GM18868 (cell line): Measurements from ENCODE around the gene IRX2.

ENCODE experiments used
- ATAC-seq: cut with Tn5 transposase; IDR thresholded peaks from one replicate; pipeline ENCODE4 v1.9.1; 2021; ENCODE audit warnings: mild to moderate bottlenecking, moderate library complexity; ENCODE audit not compliant: unreplicated experiment

Gene IRX2

DNA sequence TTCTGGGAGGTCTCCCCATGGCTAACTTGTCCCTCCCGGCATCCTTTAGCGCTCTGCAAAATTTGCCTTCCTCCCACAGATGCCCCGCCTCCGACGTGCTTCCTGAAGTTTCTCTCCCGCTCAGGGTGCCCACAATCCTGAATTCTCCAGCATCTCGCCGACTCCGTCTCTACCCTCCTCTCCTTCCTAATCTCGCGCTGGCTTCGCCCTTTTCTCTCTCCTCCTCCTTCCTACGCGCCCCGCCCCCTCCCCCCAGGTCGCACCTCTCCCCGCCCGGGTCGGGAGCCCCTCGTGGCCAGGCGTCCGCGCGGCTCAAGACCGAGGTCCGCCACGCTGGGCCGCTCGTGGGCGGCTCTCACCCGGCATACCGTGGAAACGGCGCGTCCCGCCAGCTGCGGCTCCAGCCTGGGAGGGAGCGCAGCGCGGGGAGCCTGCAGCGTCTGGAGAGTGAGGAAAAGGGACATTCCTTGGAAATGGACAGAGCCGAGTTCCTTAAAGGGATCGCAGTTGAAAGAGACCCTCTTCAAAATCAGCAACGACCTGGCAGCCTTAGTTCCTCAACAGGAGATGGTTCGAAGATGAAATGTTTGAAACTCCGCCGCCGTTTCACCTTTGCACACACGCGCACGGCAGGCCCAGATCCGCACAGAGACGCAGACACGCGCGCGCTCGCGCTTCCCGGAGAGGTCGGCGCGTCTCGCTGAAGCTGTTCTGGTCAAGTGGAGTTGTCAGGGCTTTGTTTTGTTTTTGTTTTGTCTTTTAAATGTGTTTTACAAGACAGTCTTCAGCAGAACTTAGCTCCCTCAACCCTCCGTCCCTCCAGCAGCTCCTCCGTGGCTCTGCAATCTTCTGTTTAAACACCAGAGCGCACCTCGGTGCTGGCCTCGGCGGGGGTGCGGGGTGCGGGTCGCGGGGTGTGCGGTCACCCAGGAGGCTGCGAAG lies 5.0 kb upstream of the IRX2 start:
- ATAC-seq, result no peak

DNA sequence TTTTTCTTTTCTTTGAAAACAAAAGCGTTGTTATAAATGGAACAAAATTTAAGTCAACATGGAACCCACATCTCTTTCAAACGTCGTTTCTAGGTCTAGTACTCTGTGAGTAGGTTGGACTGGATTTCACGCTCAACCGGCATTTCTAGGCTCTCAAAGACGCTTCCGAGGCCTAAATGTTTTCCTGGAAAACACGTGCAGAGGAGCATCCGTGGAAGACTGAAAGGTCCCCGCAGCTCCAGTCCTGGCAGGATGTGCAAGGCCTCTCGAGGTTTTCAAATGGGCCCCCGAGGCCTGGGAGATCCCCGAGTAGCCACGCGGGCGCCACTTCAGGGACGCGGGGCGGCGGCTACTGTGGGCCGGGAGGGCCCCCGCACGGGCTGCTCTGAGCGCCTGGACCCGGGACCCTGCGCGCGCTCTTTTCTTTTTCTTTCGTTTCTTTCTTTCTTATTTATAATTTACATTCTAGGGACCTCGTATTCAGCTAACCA lies 4.2 kb upstream of the IRX2 start:
- no peak for ATAC-seq

DNA sequence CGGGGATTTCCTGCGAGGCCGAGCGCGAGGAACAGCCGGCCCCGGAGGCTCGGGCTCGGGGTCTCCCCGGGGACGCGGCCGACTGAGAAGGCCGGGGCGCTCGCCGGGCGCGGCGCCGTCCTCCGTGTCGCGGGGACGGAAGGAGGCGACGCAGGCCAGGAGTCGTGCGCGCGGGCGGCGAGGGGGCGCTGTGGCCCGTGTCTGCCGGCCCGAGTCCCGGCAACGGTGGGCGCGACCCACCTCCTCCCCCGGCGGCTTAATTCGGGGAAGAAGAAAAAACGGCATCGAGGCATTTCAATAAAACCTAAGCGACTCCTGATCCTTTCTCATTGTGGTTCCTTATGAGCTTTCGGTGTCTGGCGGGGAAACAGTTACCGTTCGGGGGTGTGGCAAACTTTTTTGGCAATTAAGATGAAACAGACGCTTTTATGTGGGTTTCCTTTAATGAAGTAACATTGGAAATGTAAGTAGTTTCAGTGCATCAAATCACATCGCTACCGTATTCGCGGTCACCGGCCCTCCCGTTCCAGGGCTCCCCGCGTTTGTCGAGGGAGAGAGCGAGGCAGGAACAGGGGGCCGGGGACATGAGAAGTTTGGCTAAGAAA lies 3.7 kb upstream of the IRX2 start:
- ATAC-seq, result no peak

DNA sequence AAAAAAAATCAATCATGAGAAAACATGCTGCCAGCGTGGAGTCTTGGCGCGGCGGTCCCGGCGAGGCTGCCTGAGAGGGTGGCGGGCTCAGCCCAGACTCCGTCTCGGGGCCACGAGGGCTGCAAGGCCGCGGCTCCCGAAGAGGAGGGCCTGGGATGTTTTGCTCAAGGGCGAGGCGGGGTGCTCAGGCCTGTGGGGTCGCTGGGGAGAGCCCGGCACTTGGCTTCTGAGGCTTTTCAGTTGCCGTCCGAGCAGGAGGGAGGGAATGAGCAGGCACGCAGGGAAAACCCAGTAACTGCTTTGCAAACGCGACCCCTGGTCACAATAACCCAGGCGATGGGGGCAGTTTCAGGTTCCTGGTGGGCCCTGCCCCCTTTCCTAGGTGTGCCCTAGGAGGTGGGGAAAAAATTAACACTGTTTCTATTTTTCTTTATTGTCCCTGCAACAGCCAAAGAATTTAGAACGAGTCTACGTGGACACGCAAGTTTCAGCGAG lies 3.2 kb upstream of the IRX2 start:
- ATAC-seq, result no peak

DNA sequence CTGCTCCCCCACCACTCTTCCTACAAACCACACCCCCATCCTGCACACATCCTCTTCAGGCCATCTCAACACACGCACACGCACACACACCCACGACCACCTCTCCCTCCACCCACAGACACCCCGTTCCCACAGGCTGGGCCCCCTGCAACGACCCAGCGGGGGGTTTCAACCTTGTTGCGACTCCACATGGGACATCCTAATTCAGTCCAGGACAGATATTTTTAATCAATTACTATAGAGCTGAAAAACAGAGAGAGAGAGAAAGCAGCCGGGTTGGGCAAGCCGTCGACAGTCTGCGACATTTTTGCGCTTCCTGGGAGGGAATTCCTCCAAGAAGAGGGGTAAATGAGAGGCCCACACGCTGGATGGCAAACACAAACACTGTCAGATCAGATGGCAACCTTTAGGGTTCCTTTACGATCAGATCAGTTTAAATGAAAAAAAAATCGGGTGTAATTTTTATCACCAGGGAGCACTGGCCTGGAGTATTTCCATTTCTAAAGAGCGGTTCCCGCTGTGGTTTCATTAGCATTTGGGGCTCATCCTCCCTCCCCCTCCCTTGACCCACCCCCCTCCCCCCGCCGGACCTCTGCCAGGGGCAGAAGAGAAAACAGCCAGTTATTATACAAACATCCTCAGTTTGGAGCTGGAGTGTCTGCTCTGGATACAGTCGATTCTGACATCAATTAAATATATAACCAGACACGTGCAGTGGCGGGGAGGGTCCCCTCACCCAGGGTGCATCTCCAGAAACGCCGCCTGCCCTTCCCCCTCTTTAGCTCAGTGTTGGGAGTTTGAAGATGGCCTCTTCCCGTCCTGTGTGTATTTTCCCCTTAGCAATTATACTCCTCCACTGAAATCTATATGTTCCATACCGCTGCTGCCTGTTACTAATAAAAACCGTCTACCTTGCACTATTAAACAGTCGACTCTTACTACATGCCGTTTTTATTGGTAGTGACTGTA lies 2.3 kb upstream of the IRX2 start:
- ATAC-seq, result no peak

DNA sequence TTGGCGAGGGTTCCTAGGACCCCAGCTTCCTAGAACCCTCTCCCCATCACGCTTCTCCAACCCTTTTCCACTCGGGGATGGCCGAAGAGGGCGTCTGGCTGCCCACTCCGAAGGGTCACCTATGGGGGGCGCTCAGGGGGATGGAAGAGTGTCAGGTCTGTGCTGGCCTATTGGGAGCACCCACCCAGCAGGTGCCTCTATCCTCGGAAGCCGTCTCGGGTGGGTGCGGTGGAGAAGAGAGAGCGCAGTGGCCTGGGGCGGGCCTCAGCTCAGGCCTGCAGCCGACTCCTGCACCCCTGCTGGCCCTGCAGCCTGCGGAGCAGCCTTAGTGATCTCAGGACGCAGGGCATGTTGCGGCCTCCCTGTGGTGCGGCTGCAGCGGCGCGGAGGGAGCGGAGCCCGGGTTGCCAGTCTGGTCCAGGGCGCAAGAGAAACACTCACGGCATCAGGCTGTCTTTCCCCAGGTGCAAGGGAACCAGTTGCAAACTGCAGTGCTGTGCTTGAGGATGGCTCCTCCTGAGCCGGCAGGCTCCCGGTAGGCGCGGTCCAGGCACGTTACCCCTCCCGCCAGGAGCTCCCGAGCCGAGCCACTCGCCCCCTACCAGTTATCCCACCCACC lies 1.5 kb upstream of the IRX2 start:
- no peak for ATAC-seq

DNA sequence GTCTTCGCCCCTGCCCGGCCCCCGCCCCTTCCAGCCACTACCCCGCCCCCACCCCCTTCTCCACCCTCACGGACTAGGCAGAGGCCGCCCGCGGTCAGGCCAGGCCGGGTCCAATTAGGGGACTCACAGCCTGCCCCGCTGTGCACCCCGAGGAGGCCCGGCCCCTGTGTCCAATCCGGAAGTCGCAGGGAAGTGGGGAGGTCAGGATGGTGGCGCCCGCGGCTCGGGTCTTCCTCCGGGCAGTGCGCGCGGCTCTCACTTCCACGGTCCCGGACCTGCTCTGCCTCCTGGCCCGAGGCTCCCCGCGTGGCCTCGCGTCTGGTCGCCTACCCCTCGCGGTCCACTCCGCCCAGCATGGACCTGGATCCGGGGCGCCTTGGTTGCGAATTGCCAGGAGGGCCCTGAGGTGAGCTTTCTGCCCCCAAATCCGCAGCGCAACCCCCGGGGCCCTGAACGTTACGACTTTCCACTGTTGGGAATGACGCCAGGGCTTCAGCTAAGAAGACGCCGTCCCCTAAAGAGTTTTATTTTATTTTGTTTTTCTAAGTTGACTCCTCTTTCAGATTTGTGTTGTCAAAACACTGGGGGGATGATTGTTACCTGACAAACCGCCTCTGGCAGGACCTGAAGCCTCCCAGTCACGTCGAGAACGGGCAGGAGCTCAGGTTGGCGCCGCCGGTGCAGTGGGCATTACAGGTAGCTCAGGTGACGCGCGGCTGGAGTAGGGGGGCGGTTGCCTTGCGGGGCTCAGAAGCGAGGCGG lies 763 bp upstream of the IRX2 start:
- no peak for ATAC-seq

DNA sequence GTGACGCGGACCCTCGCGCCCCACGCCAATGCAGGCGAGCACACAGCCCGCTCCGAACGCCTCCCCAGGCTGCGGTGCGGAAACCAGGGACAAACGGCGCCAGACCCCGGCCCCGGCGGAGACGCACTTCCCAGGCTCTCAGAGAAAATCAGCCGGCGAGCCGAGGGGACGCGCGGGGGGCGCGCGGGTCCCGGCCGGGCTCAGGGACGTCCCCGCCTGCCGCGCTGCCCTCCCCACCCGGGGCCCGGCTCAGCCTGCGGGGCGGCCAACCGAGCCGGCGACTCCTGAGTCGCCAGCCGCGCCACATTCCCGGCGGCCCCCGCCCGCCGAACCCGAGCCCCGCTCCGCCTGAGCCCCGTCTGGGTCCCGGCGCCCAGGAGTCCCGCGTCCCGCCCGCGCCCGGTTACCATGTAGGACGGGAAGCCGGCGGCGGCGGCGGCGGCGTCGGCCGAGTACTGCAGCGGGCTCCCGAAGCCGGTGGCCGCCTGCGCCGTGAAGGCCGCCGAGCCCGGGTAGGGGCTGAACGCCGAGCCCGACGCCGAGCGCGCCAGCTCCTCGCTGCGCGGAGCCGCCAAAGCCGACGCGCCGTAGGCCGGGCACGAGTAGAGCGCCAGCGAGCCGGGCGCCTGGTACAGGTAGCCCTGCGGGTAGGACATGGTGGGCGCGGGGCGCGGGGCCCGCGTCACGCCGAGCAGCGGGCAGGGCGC lies 566 bp downstream of the IRX2 start:
- ATAC-seq, result no peak

DNA sequence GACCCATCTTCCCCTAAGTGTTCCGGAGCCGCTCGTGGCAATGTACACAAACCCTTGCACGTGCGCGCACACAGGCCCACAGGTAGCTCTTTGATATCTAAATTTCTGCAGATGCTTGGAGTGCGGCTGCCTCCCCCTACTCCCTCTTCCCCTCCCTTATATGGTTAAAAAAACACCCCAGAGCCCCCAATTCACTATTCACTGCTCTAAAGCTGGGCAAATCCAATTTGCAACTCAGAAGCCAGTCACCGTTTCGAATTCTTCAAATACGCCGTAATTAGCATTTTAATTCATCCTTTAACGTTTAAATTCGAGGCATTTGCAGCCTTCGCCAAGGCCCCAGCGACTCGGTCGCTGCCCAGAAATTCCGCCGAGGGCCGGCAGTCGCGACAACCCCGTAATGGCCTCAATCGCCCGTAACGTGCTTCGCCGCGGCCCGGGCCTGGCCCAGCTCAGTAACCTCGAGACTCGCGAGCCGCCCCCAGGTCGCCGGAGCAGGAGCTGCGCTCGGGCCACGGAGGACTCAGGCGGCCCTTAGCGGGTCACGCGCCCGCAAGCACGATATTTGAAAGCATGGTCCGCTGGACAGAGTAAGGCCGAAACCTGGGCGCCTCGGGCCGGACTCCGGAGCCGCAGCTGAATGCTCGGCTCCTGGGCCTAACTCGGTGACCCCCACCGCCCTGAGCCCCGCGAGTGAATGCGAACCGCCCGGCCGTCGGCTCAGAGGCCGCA lies 1.3 kb downstream of the IRX2 start:
- no peak for ATAC-seq

DNA sequence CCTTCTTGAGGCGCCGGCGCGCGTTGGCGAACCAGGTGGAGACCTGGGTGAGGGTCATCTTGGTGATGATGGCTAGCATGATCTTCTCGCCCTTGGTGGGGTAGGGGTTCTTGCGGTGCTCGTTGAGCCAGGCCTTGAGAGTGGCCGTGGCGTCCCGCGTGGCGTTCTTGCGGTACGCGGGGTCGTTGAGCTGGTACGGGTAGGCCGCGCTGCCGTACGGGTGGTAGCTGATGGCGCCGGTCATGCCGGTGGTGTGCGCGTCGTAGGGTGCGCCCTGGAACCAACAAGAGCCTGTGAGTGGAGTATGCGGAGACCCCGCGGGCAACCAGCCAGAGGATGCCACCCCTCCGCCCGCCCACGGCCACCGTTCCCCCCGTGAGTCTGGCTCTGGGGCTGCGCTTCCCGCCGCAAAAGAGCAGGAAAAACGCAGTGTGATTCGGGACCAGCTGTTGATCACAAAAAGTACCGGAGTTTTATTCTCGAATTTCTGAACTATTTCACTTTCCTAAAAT lies 1.9 kb downstream of the IRX2 start:
- ATAC-seq, result no peak

DNA sequence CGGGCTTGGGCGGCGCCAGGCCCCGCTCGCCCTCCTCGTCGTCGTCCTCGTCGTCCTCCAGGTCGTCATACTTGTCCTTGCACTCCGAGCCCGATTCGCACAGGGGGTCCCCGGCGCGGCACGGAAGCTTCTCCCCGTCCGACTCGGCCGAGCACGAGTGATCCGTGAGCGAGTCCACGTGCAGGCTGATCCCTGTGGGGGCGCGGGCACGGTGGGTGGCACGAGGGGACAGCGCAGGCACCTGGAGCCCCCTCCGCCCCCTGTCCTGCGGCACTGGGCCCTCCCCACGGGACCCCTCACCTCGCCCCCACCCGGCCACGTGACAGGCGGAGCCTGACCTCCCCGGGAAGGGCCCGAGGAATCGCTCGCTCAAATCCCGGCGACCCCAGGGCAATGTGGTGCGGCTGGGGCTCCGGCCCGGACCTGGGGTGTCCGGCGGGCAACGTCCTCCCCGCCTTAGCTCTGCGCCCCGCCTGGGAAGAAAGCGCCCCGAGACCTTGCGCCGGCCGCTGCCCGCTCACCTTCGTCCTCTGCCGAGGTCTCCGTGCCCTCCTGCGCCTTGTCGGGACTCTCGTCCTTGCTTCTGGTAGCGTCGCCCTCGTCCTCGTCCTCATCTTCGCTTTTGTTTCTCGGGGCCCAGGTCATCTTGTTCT lies 2.5 kb downstream of the IRX2 start:
- ATAC-seq, result no peak

DNA sequence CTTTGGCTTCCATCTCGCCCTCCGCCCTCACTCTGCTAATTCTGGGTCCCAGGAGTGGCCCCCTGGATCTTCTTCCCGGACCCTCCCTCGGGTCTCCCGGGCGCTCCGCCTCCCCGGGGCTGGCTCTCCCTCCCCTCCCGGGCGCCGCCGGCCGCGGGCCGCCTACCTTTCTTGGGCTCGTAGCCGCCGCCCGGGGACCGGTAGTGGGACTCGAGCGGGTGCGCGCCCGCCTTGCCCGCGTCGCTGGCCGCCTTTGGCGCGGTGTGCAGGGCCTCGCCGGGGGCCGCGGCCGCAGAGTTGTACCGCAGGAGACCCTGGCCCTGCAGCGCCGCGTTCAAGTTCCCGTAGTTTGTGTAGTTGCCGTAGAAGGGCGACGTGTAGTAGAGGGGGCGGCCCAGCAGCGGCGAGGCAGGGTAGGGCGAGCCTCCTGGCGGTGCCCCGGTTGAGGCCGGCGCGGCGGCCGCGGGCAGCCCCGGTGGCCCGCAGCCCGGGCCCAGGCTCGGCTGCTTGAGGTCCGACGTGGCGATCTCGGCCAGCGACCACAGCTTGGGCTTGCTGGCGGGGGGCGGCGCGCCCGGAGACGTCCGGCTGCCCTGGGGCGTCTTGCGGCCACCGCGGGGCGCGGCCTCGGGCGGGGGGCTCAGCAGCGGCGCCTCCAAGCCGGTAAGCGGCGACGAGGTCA lies 3.2 kb downstream of the IRX2 start:
- no peak for ATAC-seq

DNA sequence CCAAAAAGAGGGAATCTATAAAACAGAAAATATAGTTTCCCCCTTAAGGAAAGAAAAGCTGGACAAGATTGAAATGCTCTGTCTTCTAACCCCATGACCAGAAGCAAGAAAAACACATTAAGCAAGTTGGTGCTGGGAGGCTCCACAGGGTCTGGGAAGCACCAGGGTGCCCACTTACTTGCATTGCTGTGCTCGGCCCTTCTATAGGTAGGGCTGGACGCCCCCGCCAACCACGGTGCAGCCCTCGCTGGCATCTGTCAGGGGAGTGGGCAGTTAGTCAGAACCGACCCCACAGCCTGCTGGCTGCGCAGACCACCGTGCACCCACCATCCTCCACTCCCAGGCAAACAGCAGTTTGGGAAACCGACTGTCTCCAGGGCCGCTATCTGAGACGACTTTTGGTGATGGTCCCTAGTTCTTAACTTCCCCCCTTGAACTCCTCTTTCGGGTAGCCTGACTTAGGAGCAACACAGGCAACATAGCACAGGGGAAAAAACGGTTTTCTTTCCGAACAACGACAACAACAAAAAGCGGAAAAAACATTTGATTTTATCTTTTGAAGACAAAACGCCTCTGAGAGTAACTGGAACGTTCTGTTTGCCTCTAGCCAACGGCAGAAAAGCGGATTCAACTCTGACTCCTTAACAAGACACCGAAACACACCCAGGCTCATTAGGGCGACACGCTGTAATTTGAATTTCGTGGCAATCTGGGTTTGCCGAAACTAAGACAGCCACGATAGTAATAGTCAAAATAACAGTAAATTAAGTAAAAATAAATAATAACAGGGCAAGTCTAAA lies 3.9 kb downstream of the IRX2 start:
- ATAC-seq, result no peak

DNA sequence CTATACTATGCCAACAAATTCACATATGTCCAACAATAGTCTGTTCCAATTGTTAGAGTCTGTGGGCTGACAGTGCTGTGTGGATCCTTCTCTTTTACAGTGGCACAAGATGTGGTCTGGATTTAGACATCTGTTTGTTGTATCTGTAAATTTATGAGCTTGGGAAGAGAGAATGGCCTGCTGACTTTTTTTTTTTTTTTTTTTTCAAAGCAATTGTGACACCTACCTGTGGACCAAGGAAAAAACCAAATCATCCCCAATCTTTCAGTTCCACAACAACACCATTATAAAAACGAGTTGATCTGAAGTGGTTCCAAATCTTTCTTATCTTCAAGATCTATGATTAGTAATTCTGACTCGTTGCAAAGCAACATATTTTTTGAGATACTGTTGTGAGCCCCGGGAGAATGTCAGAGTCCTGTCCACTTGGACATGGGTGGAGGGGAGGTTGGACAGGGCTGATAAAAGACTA lies 4.9 kb downstream of the IRX2 start:
- ATAC-seq, result no peak

DNA sequence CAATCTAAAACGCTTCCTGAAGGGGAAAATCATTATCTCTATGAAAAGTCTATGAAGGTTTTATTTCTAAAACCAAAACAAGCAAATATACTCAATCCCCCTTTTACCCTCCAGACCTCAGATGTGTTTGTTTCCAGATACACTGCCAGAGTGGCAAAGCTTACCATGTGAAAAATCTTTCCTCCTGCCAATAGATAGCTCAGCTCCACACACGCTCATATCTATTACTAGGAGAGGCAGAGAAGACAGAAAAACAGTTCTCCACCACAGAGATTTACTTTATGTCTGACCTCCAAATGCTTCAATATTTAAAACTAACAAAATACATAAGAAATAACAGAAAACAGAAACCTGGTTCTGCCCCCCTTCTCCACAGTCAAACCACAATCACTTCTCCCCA lies 7.0 kb downstream of the IRX2 start:
- ATAC-seq, result no peak
